Caco-2 (cell line): Measurements from ENCODE around the gene EID1. TPM values are rescaled to one million over a fixed set of nuclear protein-coding genes. Genes with fewer than 3 reads are reported as not detected.

Experiments used
- BruUV-seq: library from RNA; stranded (reverse); fragments of 400-500 nt; replicated peaks from 2 replicates; lab custom pipeline; 2021; lab: Mats Ljungman, UMichigan
- CTCF ChIA-PET: fragments of 300-600 bp; sonication (Branson Sonifier 250); formaldehyde crosslinking; loops from one replicate; lab custom pipeline; 2022; ENCODE audit warnings: antibody characterized with exemption; lab: Charles Lee
- POLR2A ChIA-PET: fragments of 300-600 bp; sonication (Branson Sonifier 250); formaldehyde crosslinking; loops from one replicate; lab custom pipeline; 2022; ENCODE audit warnings: antibody characterized with exemption; lab: Charles Lee
- DNase-seq, 2 experiments: peaks; one replicate each; pipeline versions ENCODE4 v3.0.0 to v3.0.0-alpha.2; 2020 to 2022
- H3K27me3 ChIP-seq: replicated peaks from 2 replicates; pipeline ENCODE4 v1.6.0; 2011; ENCODE audit warnings: low read length; ENCODE audit not compliant: control insufficient read depth, insufficient read depth
- H3K36me3 ChIP-seq: 2 replicates; pipeline ENCODE4 v1.5.1; 2011; ENCODE audit warnings: low read length; ENCODE audit not compliant: control insufficient read depth, insufficient read depth
- H3K4me1 ChIP-seq: fragments of 250-450 bp; sonication (Bioruptor Pico); 2 replicates; pipeline ENCODE4 v1.5.1; 2020; ENCODE audit warnings: mild to moderate bottlenecking
- H3K4me3 ChIP-seq: 2 replicates; pipeline ENCODE4 v1.5.1; 2011; ENCODE audit warnings: low read depth, mild to moderate bottlenecking, control low read depth, low read length
- H3K9me3 ChIP-seq: fragments of 250-450 bp; sonication (Bioruptor Pico); 2 replicates; pipeline ENCODE4 v1.5.1; 2020; ENCODE audit warnings: mild to moderate bottlenecking, moderate library complexity
- H3K27ac Mint-ChIP-seq: one replicate; pipeline ENCODE4 v1.8.0; 2022; ENCODE audit warnings: mixed read lengths; ENCODE audit not compliant: unreplicated experiment
- H3K27me3 Mint-ChIP-seq: one replicate; pipeline ENCODE4 v1.8.0; 2022; ENCODE audit warnings: mixed read lengths; ENCODE audit not compliant: insufficient read depth, unreplicated experiment
- H3K36me3 Mint-ChIP-seq: one replicate; pipeline ENCODE4 v1.8.0; 2022; ENCODE audit warnings: mild to moderate bottlenecking, mixed read lengths; ENCODE audit not compliant: insufficient read depth, unreplicated experiment
- H3K4me1 Mint-ChIP-seq: one replicate; pipeline ENCODE4 v1.8.0; 2022; ENCODE audit warnings: low read depth, mixed read lengths; ENCODE audit not compliant: unreplicated experiment
- H3K4me3 Mint-ChIP-seq: one replicate; pipeline ENCODE4 v1.8.0; 2022; ENCODE audit warnings: mild to moderate bottlenecking, moderate library complexity, mixed read lengths; ENCODE audit not compliant: unreplicated experiment
- H3K9me3 Mint-ChIP-seq: one replicate; pipeline ENCODE4 v1.8.0; 2022; ENCODE audit warnings: mixed read lengths; ENCODE audit not compliant: unreplicated experiment
- CTCF ChIP-seq, 2 experiments: fragments of 200-600 bp in 1 of 2; IDR thresholded peaks; 1 replicate in 1 of 2; 2 replicates in 1 of 2; pipeline versions ENCODE4 v1.5.1 to v1.8.0; 2011 to 2022; ENCODE audit warnings: antibody characterized with exemption in 1 of 2, control low read depth in 1 of 2, inconsistent platforms in 1 of 2, low read depth in 1 of 2, low read length in 1 of 2, mild to moderate bottlenecking in 1 of 2, moderate library complexity in 1 of 2; ENCODE audit not compliant: insufficient read depth in 1 of 2, severe bottlenecking in 1 of 2, unreplicated experiment in 1 of 2
- intact Hi-C: fragments of 100-400 bp; cut with micrococcal nuclease; formaldehyde crosslinking; loops from one replicate; pipeline ENCODE4 v1.10.0; 2022; ENCODE audit not compliant: unreplicated experiment
- total RNA-seq: library from RNA; stranded (reverse); gene quantifications from 2 replicates; pipeline ENCODE4 v1.2.3, GENCODE V29; 2022

EID1 gene
- total RNA-seq, 1 experiment from 2014 or later, result 63.6 TPM

GRCh38 chr15:48888836-48889235, 10.9 kb downstream of the EID1 start:
- no peaks in the 10 kb centered on the region for H3K36me3 ChIP-seq
- no peak for DNase-seq
- TF ChIP-seq CTCF (IDR thresholded peaks at IDR 0.05; ENCODE audit: insufficient read depth in 1 of 2, low read depth in 1 of 2, low read length in 1 of 2, severe bottlenecking in 1 of 2, unreplicated experiment in 1 of 2), result no peak
- BruUV-seq, result no TSS peak
- Mint-ChIP-seq H3K27me3 (peaks cover 6% of the 10 kb centered on the region), H3K27ac (no peak overlapping the region), H3K36me3 (no peaks in the 10 kb centered on the region), H3K4me1 (no peaks in the 10 kb centered on the region), H3K4me3 (no peak overlapping the region), H3K9me3 (no peaks in the 10 kb centered on the region)
- no peaks in the 10 kb centered on the region for H3K9me3 ChIP-seq
- ChIA-PET POLR2A (no interaction called here), CTCF (no interaction called here)
- intact Hi-C loops, result no loop called here
- H3K4me3 ChIP-seq, result no peak overlapping the region
- no peaks in the 10 kb centered on the region for H3K4me1 ChIP-seq
- H3K27me3 ChIP-seq, result no peaks in the 10 kb centered on the region

GRCh38 chr15:48889925-48890324, 12.0 kb downstream of the EID1 start:
- no peak for TF ChIP-seq CTCF (IDR thresholded peaks at IDR 0.05; ENCODE audit: insufficient read depth in 1 of 2, low read depth in 1 of 2, low read length in 1 of 2, severe bottlenecking in 1 of 2, unreplicated experiment in 1 of 2)
- H3K4me3 Mint-ChIP-seq, result no peak overlapping the region
- H3K27me3 Mint-ChIP-seq, result peaks cover 5% of the 10 kb centered on the region
- no peak overlapping the region for H3K4me3 ChIP-seq
- no peaks in the 10 kb centered on the region for H3K27me3 ChIP-seq
- no peak overlapping the region for H3K27ac Mint-ChIP-seq
- H3K4me1 Mint-ChIP-seq, result peaks cover 2% of the 10 kb centered on the region
- BruUV-seq, result no TSS peak
- intact Hi-C loops, result no loop called here
- ChIA-PET CTCF (no interaction called here), POLR2A (no interaction called here)
- H3K36me3 Mint-ChIP-seq, result no peaks in the 10 kb centered on the region
- H3K36me3 ChIP-seq, result no peaks in the 10 kb centered on the region
- no peaks in the 10 kb centered on the region for H3K9me3 Mint-ChIP-seq
- no peaks in the 10 kb centered on the region for H3K9me3 ChIP-seq
- H3K4me1 ChIP-seq, result no peaks in the 10 kb centered on the region
- DNase-seq, result no peak

- BruUV-seq, result no TSS peak
- Histone ChIP-seq H3K36me3 (no peaks in the 10 kb centered on the region), H3K4me1 (no peaks in the 10 kb centered on the region), H3K9me3 (no peaks in the 10 kb centered on the region), H3K4me3 (no peak overlapping the region), H3K27me3 (no peaks in the 10 kb centered on the region)
- Mint-ChIP-seq H3K27ac (no peak overlapping the region), H3K4me1 (peaks cover 5% of the 10 kb centered on the region), H3K36me3 (no peaks in the 10 kb centered on the region), H3K4me3 (no peak overlapping the region), H3K9me3 (no peaks in the 10 kb centered on the region), H3K27me3 (peaks cover 4% of the 10 kb centered on the region)
- no peak for DNase-seq
- ChIA-PET CTCF (interaction anchor here (1.9 kb wide), 1 partner anchor 85 kb away, joined by 4 read pairs; no protein-coding TSS in a partner anchor), POLR2A (no interaction called here)
- intact Hi-C loops, result no loop called here
- no peak for TF ChIP-seq CTCF (IDR thresholded peaks at IDR 0.05; ENCODE audit: insufficient read depth in 1 of 2, low read depth in 1 of 2, low read length in 1 of 2, severe bottlenecking in 1 of 2, unreplicated experiment in 1 of 2)
These were observed 12.5 kb downstream of the EID1 start for GRCh38 chr15:48890375-48890972.
